GM12873 (cell line): ENCODE results near the gene C11orf97.

Experiments
- CTCF ChIP-seq: IDR thresholded peaks from 2 replicates; pipeline ENCODE4 v1.5.1; 2012; ENCODE audit warnings: low read depth, mild to moderate bottlenecking, moderate library complexity, low read length, control low read depth; ENCODE audit not compliant: insufficient read depth; ENCODE audit errors: missing control alignments

C11orf97 gene, protein sequence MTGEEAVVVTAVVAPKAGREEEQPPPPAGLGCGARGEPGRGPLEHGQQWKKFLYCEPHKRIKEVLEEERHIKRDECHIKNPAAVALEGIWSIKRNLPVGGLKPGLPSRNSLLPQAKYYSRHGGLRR

DNA sequence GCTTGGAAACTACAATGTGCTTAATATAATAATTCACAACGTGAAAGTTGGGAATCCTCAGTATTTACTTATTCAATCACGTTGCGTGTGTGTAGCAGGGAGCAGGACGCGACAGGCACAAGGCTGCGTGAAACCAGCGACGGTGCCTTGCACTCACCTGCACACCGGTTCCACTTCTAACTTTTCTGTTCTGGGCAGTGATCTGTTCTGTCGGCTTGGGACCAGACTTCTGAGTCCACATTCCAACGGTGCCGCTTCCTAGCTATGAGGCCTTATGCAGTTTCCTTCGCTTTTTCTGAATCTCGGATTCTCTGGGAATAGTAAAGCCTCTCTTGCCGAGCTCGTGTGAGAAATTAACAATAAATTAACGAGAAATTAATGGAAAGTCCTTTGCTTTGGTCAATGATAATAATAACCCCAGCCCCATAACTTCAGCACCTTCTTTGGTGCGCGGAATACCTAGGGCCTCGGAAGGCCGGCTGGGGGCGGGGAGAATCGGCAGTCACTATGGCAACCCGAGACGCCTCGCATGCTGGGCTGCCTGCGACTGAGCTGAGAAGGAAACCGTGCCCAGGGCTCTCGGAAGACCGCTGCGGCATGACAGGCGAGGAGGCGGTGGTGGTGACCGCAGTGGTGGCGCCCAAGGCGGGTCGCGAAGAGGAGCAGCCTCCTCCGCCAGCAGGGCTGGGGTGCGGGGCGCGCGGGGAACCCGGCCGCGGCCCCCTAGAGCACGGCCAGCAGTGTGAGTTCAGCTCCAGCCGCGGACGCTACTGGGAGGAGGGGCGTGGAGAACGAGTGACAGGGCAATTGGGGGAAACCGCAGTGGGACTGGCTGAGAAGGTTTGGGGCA, at the start of gene C11orf97:
Gene C11orf97, plus strand, starts transcription at position 530 of the 850 bp plus-strand sequence. Its CDS starts 68 bp downstream, at position 598.
- TF ChIP-seq CTCF, result no peak

DNA sequence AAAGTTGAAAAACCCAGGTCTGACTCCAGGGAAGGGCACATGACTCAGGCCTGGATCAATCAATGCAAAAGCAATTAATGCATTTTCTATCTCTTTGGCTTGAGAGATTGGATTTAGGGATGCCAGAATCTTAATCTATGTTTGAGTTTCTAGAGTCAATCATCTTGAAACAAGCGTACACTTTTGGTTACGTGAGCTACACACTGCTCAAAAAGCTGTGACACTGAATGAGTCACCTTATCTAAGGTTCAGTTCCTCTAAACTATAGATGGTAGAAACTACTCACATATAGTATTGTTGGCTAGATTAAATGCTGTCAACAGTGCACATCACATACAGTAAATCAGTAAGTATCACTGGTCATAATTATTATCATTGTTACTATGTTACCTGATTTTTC, 42.8 kb upstream of the C11orf97 start:
- no peak for TF ChIP-seq CTCF

- TF ChIP-seq CTCF, result no peak
Observed at GRCh38 chr11:94472916-94473799, 39.1 kb upstream of the C11orf97 start.

- no peak for TF ChIP-seq CTCF
Observed at GRCh38 chr11:94477624-94478023, 34.6 kb upstream of the C11orf97 start.

- no peak for TF ChIP-seq CTCF
Observed at GRCh38 chr11:94481342-94481741, 30.9 kb upstream of the C11orf97 start.

DNA sequence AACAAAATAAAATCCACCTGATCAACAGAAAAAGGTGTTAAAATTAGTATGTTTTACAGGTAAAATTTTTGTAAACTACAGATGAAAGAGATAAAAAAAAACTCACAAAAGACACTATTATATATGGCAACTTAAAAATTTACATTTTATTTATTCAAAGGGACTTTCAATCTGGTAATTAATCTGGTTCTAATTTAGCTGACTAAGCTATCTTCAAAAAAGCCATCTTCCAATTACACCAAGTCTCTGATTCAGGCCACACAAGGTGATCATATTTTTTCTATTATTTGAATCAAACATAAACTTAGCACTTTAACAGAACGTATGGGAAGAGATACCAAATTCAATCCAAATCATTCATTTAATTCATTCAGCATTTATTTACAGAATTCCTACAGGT, 26.2 kb upstream of the C11orf97 start:
- TF ChIP-seq CTCF, result no peak
